HEK293 (cell line): ENCODE measurements around the gene MARK3.

ENCODE experiments used
- CTCF ChIA-PET: fragments of 350-600 bp; formaldehyde crosslinking; extraction: SDS; loops from one replicate; lab custom pipeline; 2021; ENCODE audit warnings: antibody characterized with exemption; lab: Yijun Ruan, JAX
- POLR2A ChIA-PET: fragments of 300-600 bp; formaldehyde crosslinking; extraction: SDS; loops from one replicate; lab custom pipeline; 2020; ENCODE audit warnings: antibody characterized with exemption, inconsistent platforms; lab: Yijun Ruan, JAX
- H3K27ac ChIP-seq: fragments of 200-500 bp; sonication (Bioruptor generic); 2 replicates; pipeline ENCODE4 v1.5.1; 2014; ENCODE audit warnings: low read depth, low read length, control low read depth, inconsistent platforms; ENCODE audit errors: extremely low read depth
- H3K36me3 ChIP-seq, 2 experiments: fragments of 200-500 bp in 1 of 2; sonication (Bioruptor generic) in 1 of 2; 1 replicate in 1 of 2; 2 replicates in 1 of 2; pipeline ENCODE4 v1.5.1; 2014 to 2017; ENCODE audit warnings: inconsistent platforms in 2 of 2, low read length in 2 of 2; ENCODE audit not compliant: control insufficient read depth in 2 of 2, insufficient read depth in 1 of 2
- H3K4me1 ChIP-seq: fragments of 200-500 bp; sonication (Bioruptor generic); 2 replicates; pipeline ENCODE4 v1.5.1; 2014; ENCODE audit warnings: mild to moderate bottlenecking, low read length, inconsistent platforms; ENCODE audit not compliant: control insufficient read depth, insufficient read depth
- H3K4me3 ChIP-seq: 2 replicates; pipeline ENCODE4 v1.5.1; 2011; ENCODE audit warnings: low read depth, mild to moderate bottlenecking, control low read depth, low read length, moderate library complexity
- H3K9me3 ChIP-seq: fragments of 200-500 bp; sonication (Bioruptor generic); 2 replicates; pipeline ENCODE4 v1.5.1; 2014; ENCODE audit warnings: low read depth, low read length, inconsistent platforms; ENCODE audit not compliant: control insufficient read depth, insufficient read depth
- ATF2 ChIP-seq: fragments of 450-650 bp; formaldehyde crosslinking; IDR thresholded peaks from 2 replicates; pipeline ENCODE4 v1.5.1; 2016; ENCODE audit warnings: missing biosample characterization, missing genetic modification characterization, low read depth
- BCL11B ChIP-seq: fragments of 450-650 bp; formaldehyde crosslinking; IDR thresholded peaks from 2 replicates; pipeline ENCODE4 v1.5.1; 2016; ENCODE audit warnings: low read depth, missing biosample characterization, missing genetic modification characterization
- EGR2 ChIP-seq: fragments of 450-650 bp; formaldehyde crosslinking; IDR thresholded peaks from 2 replicates; pipeline ENCODE4 v1.5.1; 2016; ENCODE audit warnings: low read depth, missing biosample characterization, missing genetic modification characterization
- KLF16 ChIP-seq: fragments of 450-650 bp; formaldehyde crosslinking; IDR thresholded peaks from 2 replicates; pipeline ENCODE4 v1.5.1; 2017; ENCODE audit warnings: missing biosample characterization, missing genetic modification characterization
- KLF17 ChIP-seq: fragments of 450-650 bp; formaldehyde crosslinking; IDR thresholded peaks from 2 replicates; pipeline ENCODE4 v1.5.1; 2016; ENCODE audit warnings: missing biosample characterization, missing genetic modification characterization
- SP2 ChIP-seq: fragments of 450-650 bp; formaldehyde crosslinking; IDR thresholded peaks from 2 replicates; pipeline ENCODE4 v1.5.1; 2016; ENCODE audit warnings: missing biosample characterization, missing genetic modification characterization
- SP7 ChIP-seq: fragments of 450-650 bp; formaldehyde crosslinking; IDR thresholded peaks from 2 replicates; pipeline ENCODE4 v1.5.1; 2016; ENCODE audit warnings: missing biosample characterization, missing genetic modification characterization
- YY2 ChIP-seq: fragments of 450-650 bp; formaldehyde crosslinking; IDR thresholded peaks from 2 replicates; pipeline ENCODE4 v1.5.1; 2016; ENCODE audit warnings: missing biosample characterization, missing genetic modification characterization
- ZBTB20 ChIP-seq: fragments of 450-650 bp; formaldehyde crosslinking; IDR thresholded peaks from 2 replicates; pipeline ENCODE4 v1.5.1; 2016; ENCODE audit warnings: missing biosample characterization, missing genetic modification characterization
- ZBTB48 ChIP-seq: fragments of 450-650 bp; formaldehyde crosslinking; IDR thresholded peaks from 2 replicates; pipeline ENCODE4 v1.5.1; 2016; ENCODE audit warnings: missing biosample characterization, missing genetic modification characterization
- ZBTB7A ChIP-seq: fragments of 450-650 bp; formaldehyde crosslinking; IDR thresholded peaks from 2 replicates; pipeline ENCODE4 v1.5.1; 2016; ENCODE audit warnings: low read depth, missing biosample characterization, missing genetic modification characterization
- ZEB2 ChIP-seq: fragments of 450-650 bp; formaldehyde crosslinking; IDR thresholded peaks from 2 replicates; pipeline ENCODE4 v1.5.1; 2016; ENCODE audit warnings: missing biosample characterization, missing genetic modification characterization
- ZNF2 ChIP-seq: fragments of 450-650 bp; formaldehyde crosslinking; IDR thresholded peaks from 2 replicates; pipeline ENCODE4 v1.5.1; 2016; ENCODE audit warnings: missing biosample characterization, missing genetic modification characterization
- ZNF324 ChIP-seq: fragments of 450-650 bp; formaldehyde crosslinking; IDR thresholded peaks from 2 replicates; pipeline ENCODE4 v1.5.1; 2016; ENCODE audit warnings: missing biosample characterization, missing genetic modification characterization
- ZNF341 ChIP-seq: fragments of 450-650 bp; formaldehyde crosslinking; IDR thresholded peaks from 2 replicates; pipeline ENCODE4; 2016; ENCODE audit warnings: low read depth, missing biosample characterization, missing genetic modification characterization
- ZNF391 ChIP-seq: fragments of 450-650 bp; formaldehyde crosslinking; IDR thresholded peaks from 2 replicates; pipeline ENCODE4 v1.5.1; 2016; ENCODE audit warnings: low read depth, missing biosample characterization, missing genetic modification characterization, borderline replicate concordance
- ZNF394 ChIP-seq: fragments of 450-650 bp; formaldehyde crosslinking; IDR thresholded peaks from 2 replicates; pipeline ENCODE4 v1.5.1; 2016; ENCODE audit warnings: missing biosample characterization, missing genetic modification characterization, mild to moderate bottlenecking, moderate library complexity, borderline replicate concordance
- ZNF600 ChIP-seq: fragments of 450-650 bp; formaldehyde crosslinking; IDR thresholded peaks from 2 replicates; pipeline ENCODE4 v1.5.1; 2016; ENCODE audit warnings: missing biosample characterization, missing genetic modification characterization
- ZNF623 ChIP-seq: fragments of 450-650 bp; formaldehyde crosslinking; IDR thresholded peaks from 2 replicates; pipeline ENCODE4 v1.5.1; 2016; ENCODE audit warnings: missing biosample characterization, missing genetic modification characterization
- ZNF629 ChIP-seq: fragments of 450-650 bp; formaldehyde crosslinking; IDR thresholded peaks from 2 replicates; pipeline ENCODE4 v1.5.1; 2017; ENCODE audit warnings: missing biosample characterization, missing genetic modification characterization
- ZNF792 ChIP-seq: fragments of 450-650 bp; formaldehyde crosslinking; IDR thresholded peaks from 2 replicates; pipeline ENCODE4 v1.5.1; 2016; ENCODE audit warnings: missing biosample characterization, missing genetic modification characterization
- TF ChIP-seq, protein P1 (sequence below): fragments of 450-650 bp; formaldehyde crosslinking; IDR thresholded peaks from 2 replicates; pipeline ENCODE4 v1.5.1; 2016; ENCODE audit warnings: missing biosample characterization, missing genetic modification characterization
- TF ChIP-seq, protein P2 (sequence below): fragments of 450-650 bp; formaldehyde crosslinking; IDR thresholded peaks from 2 replicates; pipeline ENCODE4 v1.5.1; 2016; ENCODE audit warnings: missing biosample characterization, missing genetic modification characterization
- TF ChIP-seq, protein P3 (sequence below): fragments of 450-650 bp; formaldehyde crosslinking; IDR thresholded peaks from 2 replicates; pipeline ENCODE4 v1.5.1; 2016; ENCODE audit warnings: missing biosample characterization, missing genetic modification characterization

MARK3 gene

GRCh38 chr14:103521951-103522563, 136.8 kb downstream of the MARK3 start (continued):
- TF ChIP-seq ZBTB7A (tag by site-specific recombination) (peak; percentile 81; the same call in 1 of the 2 replicates), ZBTB48 (tag by site-specific recombination) (0 out of 2 replicates have a peak, but pooled peaks have one; percentile 29), ZNF391 (peak; percentile 33; the same call in 1 of the 2 replicates), ZNF792 (tag by site-specific recombination) (no peak), EGR2 (tag by site-specific recombination) (peak; percentile 35; the same call in 1 of the 2 replicates), ATF2 (tag by site-specific recombination) (peak; percentile 94), BCL11B (tag by site-specific recombination) (peak; percentile 79; the same call in 1 of the 2 replicates), ZEB2 (tag by site-specific recombination) (peak; percentile 70), ZNF623 (tag by site-specific recombination) (no peak), SP2 (tag by site-specific recombination) (peak; percentile 14; the same call in 1 of the 2 replicates), ZNF324 (tag by site-specific recombination) (peak; percentile 50; the same call in 1 of the 2 replicates), YY2 (tag by site-specific recombination) (peak; percentile 66), ZBTB20 (tag by site-specific recombination) (no peak), KLF17 (tag by site-specific recombination) (peak; percentile 52; the same call in 1 of the 2 replicates), ZNF2 (tag by site-specific recombination) (peak; percentile 55; the same call in 1 of the 2 replicates), ZNF600 (no peak), ZNF394 (peak; percentile 43; the same call in 1 of the 2 replicates), ZNF629 (peak; percentile 79)
- TF ChIP-seq, protein P1, sequence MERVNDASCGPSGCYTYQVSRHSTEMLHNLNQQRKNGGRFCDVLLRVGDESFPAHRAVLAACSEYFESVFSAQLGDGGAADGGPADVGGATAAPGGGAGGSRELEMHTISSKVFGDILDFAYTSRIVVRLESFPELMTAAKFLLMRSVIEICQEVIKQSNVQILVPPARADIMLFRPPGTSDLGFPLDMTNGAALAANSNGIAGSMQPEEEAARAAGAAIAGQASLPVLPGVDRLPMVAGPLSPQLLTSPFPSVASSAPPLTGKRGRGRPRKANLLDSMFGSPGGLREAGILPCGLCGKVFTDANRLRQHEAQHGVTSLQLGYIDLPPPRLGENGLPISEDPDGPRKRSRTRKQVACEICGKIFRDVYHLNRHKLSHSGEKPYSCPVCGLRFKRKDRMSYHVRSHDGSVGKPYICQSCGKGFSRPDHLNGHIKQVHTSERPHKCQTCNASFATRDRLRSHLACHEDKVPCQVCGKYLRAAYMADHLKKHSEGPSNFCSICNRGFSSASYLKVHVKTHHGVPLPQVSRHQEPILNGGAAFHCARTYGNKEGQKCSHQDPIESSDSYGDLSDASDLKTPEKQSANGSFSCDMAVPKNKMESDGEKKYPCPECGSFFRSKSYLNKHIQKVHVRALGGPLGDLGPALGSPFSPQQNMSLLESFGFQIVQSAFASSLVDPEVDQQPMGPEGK (tag by site-specific recombination): peak; percentile 80

GRCh38 chr14:103522649-103523574, 137.7 kb downstream of the MARK3 start, which contains the start of gene CKB:
Gene CKB (minus strand): TSS chr14:103522830. CDS start chr14:103522493, 337 bp downstream.
- H3K36me3 ChIP-seq: peaks cover 0 to 33% of the 10 kb centered on the region in 2 experiments; a peak in 1 of 3 replicates
- peak within 1 kb of the TSS; percentile 99 for H3K27ac ChIP-seq
- CTCF ChIA-PET: interaction anchor here (0.6 to 0.7 kb wide), 4 partner anchors 38 to 942 kb away, joined by 3 to 5 read pairs (median 3); no protein-coding TSS in a partner anchor
- POLR2A ChIA-PET: interaction anchor here (0.7 to 3.3 kb wide), 12 partner anchors 8 to 189 kb away, joined by 3 to 19 read pairs (median 5); partner anchors contain the start of genes BAG5 and EIF5
- H3K4me3 ChIP-seq: peak within 1 kb of the TSS; percentile 82
- H3K9me3 ChIP-seq: no peaks in the 10 kb centered on the region
- H3K4me1 ChIP-seq: peaks cover 23% of the 10 kb centered on the region
- peak; percentile 92 for TF ChIP-seq ZBTB7A (tag by site-specific recombination)
- TF ChIP-seq, protein P2, sequence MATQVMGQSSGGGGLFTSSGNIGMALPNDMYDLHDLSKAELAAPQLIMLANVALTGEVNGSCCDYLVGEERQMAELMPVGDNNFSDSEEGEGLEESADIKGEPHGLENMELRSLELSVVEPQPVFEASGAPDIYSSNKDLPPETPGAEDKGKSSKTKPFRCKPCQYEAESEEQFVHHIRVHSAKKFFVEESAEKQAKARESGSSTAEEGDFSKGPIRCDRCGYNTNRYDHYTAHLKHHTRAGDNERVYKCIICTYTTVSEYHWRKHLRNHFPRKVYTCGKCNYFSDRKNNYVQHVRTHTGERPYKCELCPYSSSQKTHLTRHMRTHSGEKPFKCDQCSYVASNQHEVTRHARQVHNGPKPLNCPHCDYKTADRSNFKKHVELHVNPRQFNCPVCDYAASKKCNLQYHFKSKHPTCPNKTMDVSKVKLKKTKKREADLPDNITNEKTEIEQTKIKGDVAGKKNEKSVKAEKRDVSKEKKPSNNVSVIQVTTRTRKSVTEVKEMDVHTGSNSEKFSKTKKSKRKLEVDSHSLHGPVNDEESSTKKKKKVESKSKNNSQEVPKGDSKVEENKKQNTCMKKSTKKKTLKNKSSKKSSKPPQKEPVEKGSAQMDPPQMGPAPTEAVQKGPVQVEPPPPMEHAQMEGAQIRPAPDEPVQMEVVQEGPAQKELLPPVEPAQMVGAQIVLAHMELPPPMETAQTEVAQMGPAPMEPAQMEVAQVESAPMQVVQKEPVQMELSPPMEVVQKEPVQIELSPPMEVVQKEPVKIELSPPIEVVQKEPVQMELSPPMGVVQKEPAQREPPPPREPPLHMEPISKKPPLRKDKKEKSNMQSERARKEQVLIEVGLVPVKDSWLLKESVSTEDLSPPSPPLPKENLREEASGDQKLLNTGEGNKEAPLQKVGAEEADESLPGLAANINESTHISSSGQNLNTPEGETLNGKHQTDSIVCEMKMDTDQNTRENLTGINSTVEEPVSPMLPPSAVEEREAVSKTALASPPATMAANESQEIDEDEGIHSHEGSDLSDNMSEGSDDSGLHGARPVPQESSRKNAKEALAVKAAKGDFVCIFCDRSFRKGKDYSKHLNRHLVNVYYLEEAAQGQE: 0 out of 2 replicates have a peak, but pooled peaks have one; percentile 26
- peak; percentile 65 for TF ChIP-seq SP7
- TF ChIP-seq, protein P3, sequence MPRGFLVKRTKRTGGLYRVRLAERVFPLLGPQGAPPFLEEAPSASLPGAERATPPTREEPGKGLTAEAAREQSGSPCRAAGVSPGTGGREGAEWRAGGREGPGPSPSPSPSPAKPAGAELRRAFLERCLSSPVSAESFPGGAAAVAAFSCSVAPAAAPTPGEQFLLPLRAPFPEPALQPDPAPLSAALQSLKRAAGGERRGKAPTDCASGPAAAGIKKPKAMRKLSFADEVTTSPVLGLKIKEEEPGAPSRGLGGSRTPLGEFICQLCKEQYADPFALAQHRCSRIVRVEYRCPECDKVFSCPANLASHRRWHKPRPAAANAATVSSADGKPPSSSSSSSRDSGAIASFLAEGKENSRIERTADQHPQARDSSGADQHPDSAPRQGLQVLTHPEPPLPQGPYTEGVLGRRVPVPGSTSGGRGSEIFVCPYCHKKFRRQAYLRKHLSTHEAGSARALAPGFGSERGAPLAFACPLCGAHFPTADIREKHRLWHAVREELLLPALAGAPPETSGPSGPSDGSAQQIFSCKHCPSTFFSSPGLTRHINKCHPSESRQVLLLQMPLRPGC (tag by site-specific recombination): peak; percentile 11; the same call in 1 of the 2 replicates
- 0 out of 2 replicates have a peak, but pooled peaks have one; percentile 25 for TF ChIP-seq KLF16 (tag by site-specific recombination)
- TF ChIP-seq ZNF600: peak; percentile 48; the same call in 1 of the 2 replicates
- peak; percentile 81 for TF ChIP-seq ZNF341 (tag by site-specific recombination)
